HG03457 (cell line): ENCODE results near the gene APOOL.
"Not testable (repeated sequence)": the region's sequence is repeated elsewhere in the genome, so short reads cannot be mapped to it uniquely, and the experiment has no call there.

Source experiments
- ATAC-seq: cut with Tn5 transposase; IDR thresholded peaks from one replicate; pipeline ENCODE4 v1.9.1; 2021; ENCODE audit warnings: moderate number of reproducible peaks; ENCODE audit not compliant: unreplicated experiment

Gene APOOL

DNA sequence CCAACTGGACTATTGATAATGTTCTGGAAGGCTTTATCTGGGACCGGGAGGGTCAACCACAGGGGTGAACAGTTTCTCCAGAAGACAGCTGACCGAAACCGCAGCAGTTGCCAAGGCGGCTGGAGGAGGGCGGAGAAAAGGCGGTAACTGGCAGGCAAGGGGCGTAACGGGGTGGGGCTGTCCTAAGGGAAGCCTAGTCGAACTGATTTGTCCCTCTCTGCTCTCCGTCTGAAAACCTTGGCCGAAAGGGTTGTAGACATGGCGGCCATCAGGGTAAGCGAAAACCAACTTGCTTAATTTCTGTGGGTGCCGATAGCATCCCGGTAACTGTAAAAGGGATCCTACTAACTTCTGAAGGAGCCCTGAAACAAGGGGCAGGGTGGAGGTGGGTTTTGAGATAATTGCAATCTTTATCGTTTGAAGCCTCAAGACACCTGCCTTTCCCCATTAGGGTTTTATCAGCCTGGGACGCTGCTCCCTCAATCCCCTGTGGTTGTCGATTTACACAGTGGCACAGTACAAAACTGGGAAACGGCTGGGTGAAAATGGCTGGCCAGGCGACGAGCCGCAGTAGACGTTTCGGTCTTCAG, at the start of gene APOOL:
TSS of gene APOOL (plus strand) at position 223 of the 590 bp plus-strand sequence. CDS start at position 259, 36 bp downstream.
- peak; percentile 99 for ATAC-seq

DNA sequence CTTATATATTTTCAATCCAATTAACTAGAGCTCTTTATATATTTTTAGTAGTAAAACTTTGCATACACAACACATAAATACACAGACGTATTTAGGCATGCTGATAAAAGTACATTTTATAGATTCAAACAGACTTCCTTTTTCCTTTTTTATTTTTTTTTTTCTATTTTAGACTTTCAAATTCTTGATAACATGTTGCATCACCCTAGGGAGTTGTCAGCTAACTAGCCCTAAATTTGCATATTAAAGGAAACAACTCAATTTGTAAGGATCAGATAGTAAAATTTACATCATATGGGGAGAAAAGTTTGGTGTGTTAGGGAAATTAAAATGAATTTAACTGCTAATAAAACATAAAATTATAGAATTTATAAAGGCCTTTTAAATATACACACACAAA, 47.4 kb upstream of the APOOL start:
- no peak for ATAC-seq

DNA sequence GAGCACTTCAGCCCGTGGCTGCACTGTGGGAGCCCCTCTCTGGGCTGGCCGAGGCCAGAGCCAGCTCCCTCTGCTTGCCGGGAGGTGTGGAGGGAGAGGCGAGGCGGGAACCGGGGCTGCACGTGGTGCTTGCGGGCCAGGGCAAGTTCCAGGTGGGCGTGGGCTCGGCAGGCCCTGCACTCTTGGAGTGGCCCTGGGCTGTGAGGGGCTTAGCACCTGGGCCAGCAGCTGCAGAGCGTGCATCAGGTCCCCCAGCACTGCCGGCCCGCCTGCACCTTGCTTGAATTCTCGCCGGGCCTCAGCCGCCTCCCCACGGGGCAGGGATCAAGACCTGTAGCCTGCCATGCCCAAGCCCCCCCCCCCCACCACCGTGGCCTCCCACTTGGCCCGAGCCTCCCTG, 28.9 kb upstream of the APOOL start:
- no peak for ATAC-seq

GRCh38 chrX:84991739-84992138, 11.9 kb upstream of the APOOL start:
- ATAC-seq, result not testable (repeated sequence)

DNA sequence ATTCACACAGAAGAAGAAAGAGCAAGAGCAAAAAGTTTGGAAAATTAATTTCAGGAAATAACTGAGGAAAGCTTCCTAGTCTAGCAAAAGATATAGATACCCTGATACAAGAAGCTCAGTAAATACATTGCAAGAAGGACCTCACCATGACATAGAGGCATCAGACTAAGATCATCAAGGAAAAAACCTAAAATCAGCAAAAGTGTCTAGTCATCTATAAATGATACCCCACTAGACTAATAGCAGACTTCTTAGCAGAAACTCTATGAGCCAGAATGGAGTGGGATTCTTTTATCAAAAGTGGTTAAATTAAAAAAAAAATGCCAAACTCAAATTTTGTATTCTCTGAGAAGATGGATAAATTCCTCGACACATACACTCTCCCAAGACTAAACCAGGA, 10.5 kb upstream of the APOOL start:
- ATAC-seq, result no peak

DNA sequence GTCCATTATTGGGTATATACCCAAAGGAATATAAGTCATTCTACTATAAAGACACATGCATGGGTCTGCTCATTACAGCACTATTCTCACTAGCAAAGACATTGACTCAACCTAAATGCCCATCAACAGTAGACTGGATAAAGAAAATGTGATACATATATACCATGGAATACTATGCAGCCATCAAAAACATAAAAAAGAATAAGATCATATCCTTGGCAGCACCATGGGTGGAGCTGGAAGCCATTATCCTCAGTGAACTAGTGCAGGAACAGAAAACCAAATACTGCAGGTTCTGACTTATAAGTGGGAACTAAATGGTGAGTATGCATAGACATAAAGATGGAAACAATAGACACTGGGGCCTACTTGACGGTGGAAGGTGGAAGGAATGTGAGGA, 2.3 kb upstream of the APOOL start:
- ATAC-seq, result no peak

DNA sequence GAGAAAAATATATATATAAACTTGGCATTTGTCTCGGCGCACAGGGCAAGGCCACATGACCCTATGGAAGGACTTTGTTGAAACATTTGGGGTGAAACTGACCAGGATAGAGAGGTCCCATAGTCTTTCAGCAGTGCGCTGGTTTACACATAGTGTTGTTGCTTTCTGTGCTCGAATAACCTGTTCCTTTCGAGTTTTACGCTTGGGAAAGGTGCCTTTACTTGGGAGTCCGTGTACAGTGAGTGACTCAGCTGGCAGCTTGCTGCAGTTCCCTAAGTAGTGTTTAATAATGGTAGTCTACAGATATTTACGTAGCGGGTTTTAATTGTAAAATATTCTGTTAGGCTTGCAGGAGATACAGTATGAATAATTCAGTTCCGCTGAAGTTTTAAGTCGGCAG, 578 bp downstream of the APOOL start:
- ATAC-seq, result no peak

- no peak for ATAC-seq
Measured at GRCh38 chrX:85012098-85012497, 8.4 kb downstream of the APOOL start.

DNA sequence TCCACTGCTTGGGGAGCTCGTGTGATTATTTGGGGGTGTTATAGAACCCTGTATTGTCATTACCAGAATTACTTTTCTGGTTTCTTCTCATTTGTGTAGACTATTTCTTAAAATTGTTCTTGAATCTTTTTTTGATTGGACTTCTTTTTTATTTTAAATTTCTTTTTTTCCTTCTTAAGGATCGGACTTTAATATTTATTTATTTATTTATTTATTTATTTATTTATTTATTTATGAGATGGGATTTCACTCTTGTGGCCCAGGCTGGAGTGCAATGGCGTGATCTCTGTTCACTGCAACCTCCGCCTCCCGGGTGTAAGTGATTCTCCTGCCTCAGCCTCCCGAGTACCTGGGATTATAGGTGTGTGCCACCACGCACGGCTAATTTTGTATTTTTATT, 11.7 kb downstream of the APOOL start:
- not testable (repeated sequence) for ATAC-seq

- no peak for ATAC-seq
Measured at GRCh38 chrX:85017721-85018120, 14.0 kb downstream of the APOOL start.

DNA sequence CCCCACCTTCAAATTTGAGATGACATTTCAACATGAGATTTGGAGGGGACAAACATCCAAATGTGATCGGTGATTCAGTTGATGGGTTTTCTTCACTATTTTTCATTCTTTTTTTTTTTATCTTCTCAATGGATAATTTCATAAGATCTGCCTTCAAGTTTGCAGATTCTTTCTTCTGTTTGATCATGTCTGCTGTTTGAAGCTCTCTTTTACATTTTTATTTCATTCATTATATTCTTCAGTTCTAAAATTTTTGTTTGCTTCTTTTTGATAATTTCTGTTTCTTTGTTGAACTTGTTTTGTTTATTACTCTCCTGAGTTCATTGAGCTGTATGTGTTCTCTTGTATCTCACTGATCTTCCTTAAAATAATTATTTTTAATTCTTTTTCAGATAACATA, 14.8 kb downstream of the APOOL start:
- ATAC-seq, result no peak

DNA sequence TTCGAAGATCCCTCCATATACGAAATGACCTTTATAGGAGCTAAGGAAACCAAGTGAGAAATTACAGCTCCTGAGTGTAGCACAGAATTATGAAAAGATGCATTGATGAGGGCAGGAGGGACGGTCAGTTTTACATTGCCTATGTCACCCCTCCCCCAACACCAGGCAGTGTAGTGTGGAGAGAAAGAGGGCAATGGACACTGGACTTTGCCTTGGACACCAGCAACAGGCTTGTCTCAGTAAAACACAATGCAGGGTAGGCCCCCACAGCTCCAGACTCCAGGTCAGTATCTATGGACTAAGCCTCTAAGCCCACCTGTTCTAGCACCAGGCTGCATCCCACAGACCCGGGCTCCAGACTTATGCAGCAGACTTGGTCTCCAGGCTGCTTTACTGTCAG, 16.5 kb downstream of the APOOL start:
- ATAC-seq, result no peak

DNA sequence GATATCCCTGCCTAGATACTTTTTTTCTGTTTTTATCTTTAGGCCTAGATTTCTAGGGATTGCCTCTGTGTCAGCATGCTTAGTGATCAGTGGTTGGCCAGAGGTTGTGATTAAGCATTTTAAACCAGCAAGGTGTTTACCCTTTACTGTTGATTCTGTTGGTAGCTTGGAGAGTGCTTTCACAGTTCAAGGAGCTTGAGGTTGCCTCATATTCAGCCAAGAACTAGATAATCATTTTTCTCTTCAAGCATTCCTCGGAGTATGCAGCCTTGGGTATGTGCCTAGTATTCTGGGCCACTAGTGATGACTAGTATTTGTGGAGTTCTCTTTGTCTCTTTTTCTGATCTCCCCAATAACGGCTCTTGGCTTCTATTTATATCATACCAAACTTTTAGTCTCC, 20.4 kb downstream of the APOOL start:
- ATAC-seq, result no peak

GRCh38 chrX:85024562-85024961, 20.9 kb downstream of the APOOL start:
- ATAC-seq, result no peak

DNA sequence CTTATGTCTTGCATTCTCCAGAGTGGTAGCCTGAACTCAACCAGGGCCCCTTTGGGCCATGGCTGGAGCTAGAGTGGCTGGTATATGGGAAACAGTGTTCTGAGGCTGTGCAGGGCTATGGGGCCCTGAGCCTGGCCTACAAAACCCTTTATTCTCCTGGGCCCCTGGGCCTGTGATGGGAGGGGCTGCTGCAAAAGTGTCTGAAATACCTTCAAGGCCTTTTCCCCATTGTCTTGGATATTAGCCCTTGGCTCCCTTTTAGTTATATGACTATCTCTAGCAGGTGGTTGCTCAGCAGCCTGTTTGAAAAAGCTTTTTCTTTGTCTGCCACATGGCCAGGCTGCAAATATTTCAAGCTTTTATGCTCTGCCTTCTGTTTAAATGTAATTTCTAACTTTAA, 22.5 kb downstream of the APOOL start:
- no peak for ATAC-seq

DNA sequence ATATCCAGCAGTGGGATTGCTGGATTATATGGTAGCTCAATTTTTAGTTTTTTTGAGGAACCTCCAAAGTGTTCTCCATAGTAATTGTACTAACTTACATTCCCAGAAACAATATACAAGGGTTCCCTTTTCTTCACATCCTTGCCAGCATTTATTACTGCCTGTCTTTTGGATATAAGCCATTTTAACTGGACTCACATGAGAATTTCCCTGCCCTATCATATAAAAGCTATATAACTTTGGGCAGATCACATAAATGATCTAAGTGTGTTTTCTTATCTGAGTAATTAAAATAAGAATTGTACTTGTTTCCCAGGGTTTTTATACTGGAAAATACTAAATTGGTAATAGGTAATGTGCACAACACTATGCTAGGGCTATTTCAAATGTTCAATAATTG, 25.4 kb downstream of the APOOL start:
- no peak for ATAC-seq

DNA sequence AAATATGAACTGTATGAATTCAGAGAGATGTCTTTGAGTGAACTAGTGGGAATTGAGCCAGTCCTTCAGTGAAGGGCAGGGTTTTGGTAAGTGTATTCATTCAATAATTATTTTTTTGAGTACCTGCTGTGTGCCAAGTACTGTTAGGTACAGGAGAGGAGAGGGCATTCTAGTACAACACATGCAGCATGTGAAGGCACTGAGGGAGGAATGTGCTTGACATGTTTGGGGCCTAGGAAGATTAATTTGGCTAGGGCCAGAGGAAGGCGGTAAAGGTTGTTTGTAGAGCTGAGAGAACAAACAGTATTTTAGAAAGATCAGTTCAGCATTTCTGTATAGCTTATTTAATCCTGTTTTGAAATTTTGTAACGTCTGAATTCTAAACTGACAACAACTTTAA, 27.8 kb downstream of the APOOL start:
- ATAC-seq, result no peak

GRCh38 chrX:85037114-85037513, 33.4 kb downstream of the APOOL start:
- ATAC-seq, result no peak

DNA sequence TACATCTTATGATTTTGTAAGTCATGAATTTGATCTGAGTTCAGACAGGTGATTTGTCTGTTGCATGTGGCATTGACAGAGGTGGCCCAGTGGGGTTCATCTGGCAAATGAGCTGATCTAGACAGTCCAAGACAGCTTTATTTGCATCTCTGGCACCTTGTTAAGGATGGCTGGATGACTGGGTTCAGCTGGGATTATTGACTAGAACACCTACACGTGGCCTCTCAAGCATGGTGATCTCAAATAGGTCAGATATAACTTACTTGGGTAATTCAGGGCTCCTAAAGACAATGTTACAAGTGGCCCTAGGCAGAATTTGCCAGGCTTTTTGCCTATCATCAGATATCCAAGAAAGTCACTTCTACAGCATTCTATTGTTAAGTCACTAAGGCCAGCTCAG, 48.0 kb downstream of the APOOL start:
- ATAC-seq, result no peak

DNA sequence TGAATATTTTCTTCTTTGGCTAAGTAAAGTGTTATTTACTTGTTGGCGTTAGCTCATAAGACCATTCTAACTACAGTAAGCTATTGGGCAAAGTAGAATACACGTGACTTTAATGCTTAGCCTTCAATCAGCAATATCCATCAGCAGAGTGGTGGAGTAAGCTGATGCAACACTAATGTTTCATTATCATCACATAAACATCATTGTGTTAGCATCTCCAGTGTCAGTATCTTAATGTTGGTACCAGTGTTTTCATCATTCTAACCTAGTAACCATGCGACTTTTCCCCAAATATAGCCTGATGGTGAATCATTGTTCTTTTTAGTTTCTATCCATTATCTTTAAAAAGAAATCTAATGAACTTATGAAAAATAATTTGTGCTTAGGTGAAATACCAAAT, 48.5 kb downstream of the APOOL start:
- ATAC-seq, result no peak

DNA sequence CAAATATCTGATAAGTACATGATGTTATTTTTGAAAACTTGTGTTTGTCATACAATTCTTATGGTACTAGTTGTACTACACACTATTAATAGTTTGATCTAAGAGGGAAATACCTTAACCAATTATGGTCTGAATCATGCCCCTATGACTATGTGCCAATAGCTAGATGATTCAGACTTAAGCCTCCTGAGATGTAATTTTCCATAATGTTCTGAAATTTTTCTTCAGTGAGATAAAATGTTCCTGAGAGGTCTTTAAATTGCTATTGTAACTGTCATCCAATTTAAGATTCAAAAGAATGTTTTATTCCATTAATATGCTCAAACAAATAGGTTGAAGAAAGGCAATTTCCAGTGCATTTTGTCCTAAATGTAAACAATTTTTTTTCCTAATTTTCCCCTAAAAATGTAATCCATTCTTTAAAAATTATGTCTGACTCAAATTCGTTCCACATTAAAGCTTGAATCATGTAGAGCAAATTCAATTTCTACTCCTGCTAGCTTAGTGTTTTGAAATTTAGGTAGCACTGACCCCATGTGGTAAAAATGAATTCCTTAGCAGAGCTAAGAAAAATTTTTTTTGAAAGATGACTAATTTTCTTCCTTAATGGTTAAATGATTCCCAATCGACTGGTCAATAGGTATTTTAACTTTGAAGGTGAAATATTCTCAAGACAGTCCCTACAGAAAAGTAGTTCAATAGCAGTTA, 49.1 kb downstream of the APOOL start:
- ATAC-seq, result no peak

DNA sequence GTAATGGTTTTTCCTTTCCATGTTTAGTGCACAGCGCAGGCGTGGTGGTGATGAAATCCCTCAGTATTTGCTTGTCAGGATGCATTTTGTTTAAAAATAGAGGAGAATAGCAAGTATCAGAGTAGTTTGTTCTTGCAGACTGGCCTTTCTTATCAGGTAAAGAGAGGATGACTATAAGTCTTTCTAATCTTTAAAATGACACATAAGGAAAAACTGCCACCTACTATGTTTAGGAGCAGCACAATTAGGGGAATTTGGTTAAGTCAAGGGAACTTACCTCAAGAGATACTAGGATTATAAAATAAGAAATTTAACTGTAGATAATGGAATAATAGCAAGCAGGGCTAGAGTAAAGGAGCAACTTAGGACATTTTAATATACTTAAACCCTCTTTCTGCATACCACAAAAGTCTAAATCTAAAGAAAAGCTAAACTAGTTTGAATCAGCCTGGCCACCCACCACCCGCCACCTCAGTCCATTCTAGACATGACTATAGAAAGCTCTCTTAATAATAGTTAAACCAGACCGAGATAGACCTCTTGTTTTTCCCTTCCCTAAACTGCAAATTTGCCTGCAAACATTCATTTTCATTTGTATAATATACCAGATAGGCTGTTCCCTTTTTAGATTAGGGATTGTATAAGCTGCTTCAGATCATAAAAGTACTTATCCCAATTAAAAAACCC, 62.0 kb downstream of the APOOL start:
- no peak for ATAC-seq
